C4-2B (cell line): Measurements from ENCODE around the gene TCP11L1.
"Not testable (repeated sequence)": the region's sequence is repeated elsewhere in the genome, so short reads cannot be mapped to it uniquely, and the experiment has no call there.

Experiments
- H3K27ac ChIP-seq: fragments of 450-650 bp; 2 replicates; pipeline ENCODE4 v1.5.1; 2017
- CTCF ChIP-seq: fragments of 450-650 bp; conservative IDR thresholded peaks from 2 replicates; pipeline ENCODE4 v1.5.1; 2017; ENCODE audit warnings: mild to moderate bottlenecking
- ZFX ChIP-seq: fragments of 450-650 bp; IDR thresholded peaks from 2 replicates; pipeline ENCODE4 v1.6.1; 2017

Gene TCP11L1

GRCh38 chr11:33086017-33086416 lies 46.6 kb downstream of the TCP11L1 start:
- no peak for TF ChIP-seq ZFX
- TF ChIP-seq CTCF: no peak

GRCh38 chr11:33089776-33090175 lies 50.4 kb downstream of the TCP11L1 start:
- no peak overlapping the region for H3K27ac ChIP-seq
- TF ChIP-seq ZFX (no peak), CTCF (peak; percentile 23)

More at GRCh38 chr11:33086017-33086416, 46.6 kb downstream of the TCP11L1 start:
- no peak overlapping the region for H3K27ac ChIP-seq

GRCh38 chr11:33094157-33094556 lies 54.8 kb downstream of the TCP11L1 start:
- H3K27ac ChIP-seq: no peak overlapping the region
- TF ChIP-seq CTCF (no peak), ZFX (no peak)

- H3K27ac ChIP-seq: no peak overlapping the region
- TF ChIP-seq CTCF (no peak), ZFX (no peak)
These were observed 64.5 kb downstream of the TCP11L1 start for GRCh38 chr11:33103836-33104235.

GRCh38 chr11:33109294-33109895 lies 70.0 kb downstream of the TCP11L1 start:
- TF ChIP-seq ZFX (no peak), CTCF (no peak)
- no peak overlapping the region for H3K27ac ChIP-seq

GRCh38 chr11:33110083-33110482 lies 70.7 kb downstream of the TCP11L1 start:
- H3K27ac ChIP-seq: no peak overlapping the region
- no peak for TF ChIP-seq CTCF
- TF ChIP-seq ZFX: no peak

- no peak overlapping the region for H3K27ac ChIP-seq
- TF ChIP-seq CTCF (no peak), ZFX (no peak)
These were observed 77.2 kb downstream of the TCP11L1 start for GRCh38 chr11:33116535-33116934.

- not testable (repeated sequence) for H3K27ac ChIP-seq
These were observed 83.3 kb downstream of the TCP11L1 start for GRCh38 chr11:33122696-33123095.
